Measurements from ENCODE around the gene OTOS. TPM values are rescaled to one million over a fixed set of nuclear protein-coding genes. Genes with fewer than 3 reads are reported as not detected.

Gene OTOS
- total RNA-seq, 2 experiments from 2014 or later: not detected

DNA sequence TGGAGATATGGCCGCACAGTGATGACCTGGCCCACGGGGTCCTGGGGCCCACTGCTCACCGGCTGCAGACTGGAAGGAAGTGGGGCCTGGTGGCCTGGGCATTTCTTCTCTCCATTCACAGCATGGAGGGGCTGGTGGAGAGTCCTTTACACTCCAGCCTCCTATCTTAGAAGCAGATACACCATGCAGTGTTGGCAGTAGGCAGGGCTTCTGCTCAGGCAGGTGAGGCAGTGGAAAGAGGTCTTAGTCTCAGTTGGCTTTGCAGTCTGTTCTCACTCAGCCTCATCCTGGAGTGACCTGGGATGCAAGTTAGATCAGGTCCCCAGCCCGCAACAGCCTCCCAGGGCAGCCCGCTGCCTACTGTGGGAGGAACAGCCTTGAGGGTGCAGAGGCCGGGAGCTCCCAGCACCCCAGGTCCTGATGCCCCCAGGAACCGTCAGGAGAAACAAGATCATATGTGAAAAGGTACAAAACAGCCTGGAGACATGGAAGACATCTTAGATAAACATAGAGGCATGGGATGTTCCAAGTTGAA, 45.8 kb upstream of the OTOS start:
- ChIA-PET POLR2A (no interaction called here), CTCF (no interaction called here)
- ATAC-seq (ENCODE audit: poor library complexity) (no peak), DNase-seq (no peak)
- Histone ChIP-seq H3K4me3 (ENCODE audit: low read length) (no peak overlapping the region), H3K36me3 (ENCODE audit: insufficient read depth, low read length) (no peaks in the 10 kb centered on the region), H3K27me3 (ENCODE audit: control insufficient read depth in 1 of 2, insufficient read depth in 2 of 2, low read length in 2 of 2) (peaks cover 0 to 7% of the 10 kb centered on the region in 2 experiments), H3K9me3 (ENCODE audit: control insufficient read depth in 1 of 2, insufficient read depth in 1 of 2, low read length in 2 of 2) (peaks cover 0 to 12% of the 10 kb centered on the region in 2 experiments), H3K4me1 (ENCODE audit: insufficient read depth, low read length) (no peaks in the 10 kb centered on the region), H3K27ac (ENCODE audit: low read depth in 1 of 2, low read length in 2 of 2) (no peak overlapping the region)
- Mint-ChIP-seq H3K36me3 (ENCODE audit: low read depth) (no peaks in the 10 kb centered on the region), H3K27ac (no peak overlapping the region), H3K27me3 (peaks cover 26% of the 10 kb centered on the region), H3K4me3 (no peak overlapping the region), H3K4me1 (ENCODE audit: low read depth) (no peaks in the 10 kb centered on the region), H3K9me3 (peaks cover 9% of the 10 kb centered on the region)
- intact Hi-C loops (cut with DNase I, micrococcal nuclease): no loop called here
- TF ChIP-seq, protein P1, sequence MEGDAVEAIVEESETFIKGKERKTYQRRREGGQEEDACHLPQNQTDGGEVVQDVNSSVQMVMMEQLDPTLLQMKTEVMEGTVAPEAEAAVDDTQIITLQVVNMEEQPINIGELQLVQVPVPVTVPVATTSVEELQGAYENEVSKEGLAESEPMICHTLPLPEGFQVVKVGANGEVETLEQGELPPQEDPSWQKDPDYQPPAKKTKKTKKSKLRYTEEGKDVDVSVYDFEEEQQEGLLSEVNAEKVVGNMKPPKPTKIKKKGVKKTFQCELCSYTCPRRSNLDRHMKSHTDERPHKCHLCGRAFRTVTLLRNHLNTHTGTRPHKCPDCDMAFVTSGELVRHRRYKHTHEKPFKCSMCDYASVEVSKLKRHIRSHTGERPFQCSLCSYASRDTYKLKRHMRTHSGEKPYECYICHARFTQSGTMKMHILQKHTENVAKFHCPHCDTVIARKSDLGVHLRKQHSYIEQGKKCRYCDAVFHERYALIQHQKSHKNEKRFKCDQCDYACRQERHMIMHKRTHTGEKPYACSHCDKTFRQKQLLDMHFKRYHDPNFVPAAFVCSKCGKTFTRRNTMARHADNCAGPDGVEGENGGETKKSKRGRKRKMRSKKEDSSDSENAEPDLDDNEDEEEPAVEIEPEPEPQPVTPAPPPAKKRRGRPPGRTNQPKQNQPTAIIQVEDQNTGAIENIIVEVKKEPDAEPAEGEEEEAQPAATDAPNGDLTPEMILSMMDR (IDR thresholded peaks at IDR 0.05): no peak

DNA sequence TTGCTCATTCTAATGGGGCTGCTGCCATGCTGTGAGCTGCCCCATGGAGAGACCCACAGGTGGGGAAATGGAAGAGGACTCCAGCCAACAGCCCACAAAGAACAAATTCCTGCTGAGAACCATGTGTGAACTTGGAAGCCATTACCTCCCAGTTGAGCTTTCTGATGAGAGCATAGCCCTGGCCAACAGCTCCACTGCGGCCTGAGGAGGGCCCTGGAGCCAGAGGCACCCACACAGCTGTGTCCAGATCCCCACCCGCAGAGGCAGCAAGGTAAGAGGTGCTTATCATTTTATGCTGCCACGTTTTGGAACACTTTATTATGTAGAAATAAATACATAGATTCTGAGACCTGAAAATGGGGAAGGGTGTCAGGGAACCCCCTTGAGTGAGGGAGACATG, 44.2 kb upstream of the OTOS start:
- no peak overlapping the region for H3K27ac Mint-ChIP-seq
- no peak for DNase-seq
- peaks cover 38% of the 10 kb centered on the region for H3K27me3 Mint-ChIP-seq
- H3K9me3 ChIP-seq (ENCODE audit: control insufficient read depth in 1 of 2, insufficient read depth in 1 of 2, low read length in 2 of 2): peaks cover 0 to 12% of the 10 kb centered on the region in 2 experiments
- ChIA-PET CTCF (no interaction called here), POLR2A (no interaction called here)
- H3K27ac ChIP-seq (ENCODE audit: low read depth in 1 of 2, low read length in 2 of 2): no peak overlapping the region
- peaks cover 0 to 4% of the 10 kb centered on the region in 2 experiments for H3K27me3 ChIP-seq (ENCODE audit: control insufficient read depth in 1 of 2, insufficient read depth in 2 of 2, low read length in 2 of 2)
- intact Hi-C loops (cut with DNase I, micrococcal nuclease): no loop called here
- no peak for ATAC-seq (ENCODE audit: poor library complexity)
- no peaks in the 10 kb centered on the region for H3K4me1 ChIP-seq (ENCODE audit: insufficient read depth, low read length)
- TF ChIP-seq, protein P1 (IDR thresholded peaks at IDR 0.05): no peak
- H3K4me3 ChIP-seq (ENCODE audit: low read length): no peak overlapping the region
- no peaks in the 10 kb centered on the region for H3K36me3 Mint-ChIP-seq (ENCODE audit: low read depth)
- H3K4me1 Mint-ChIP-seq (ENCODE audit: low read depth): no peaks in the 10 kb centered on the region
- H3K4me3 Mint-ChIP-seq: no peak overlapping the region
- H3K9me3 Mint-ChIP-seq: peaks cover 9% of the 10 kb centered on the region
- no peaks in the 10 kb centered on the region for H3K36me3 ChIP-seq (ENCODE audit: insufficient read depth, low read length)

DNA sequence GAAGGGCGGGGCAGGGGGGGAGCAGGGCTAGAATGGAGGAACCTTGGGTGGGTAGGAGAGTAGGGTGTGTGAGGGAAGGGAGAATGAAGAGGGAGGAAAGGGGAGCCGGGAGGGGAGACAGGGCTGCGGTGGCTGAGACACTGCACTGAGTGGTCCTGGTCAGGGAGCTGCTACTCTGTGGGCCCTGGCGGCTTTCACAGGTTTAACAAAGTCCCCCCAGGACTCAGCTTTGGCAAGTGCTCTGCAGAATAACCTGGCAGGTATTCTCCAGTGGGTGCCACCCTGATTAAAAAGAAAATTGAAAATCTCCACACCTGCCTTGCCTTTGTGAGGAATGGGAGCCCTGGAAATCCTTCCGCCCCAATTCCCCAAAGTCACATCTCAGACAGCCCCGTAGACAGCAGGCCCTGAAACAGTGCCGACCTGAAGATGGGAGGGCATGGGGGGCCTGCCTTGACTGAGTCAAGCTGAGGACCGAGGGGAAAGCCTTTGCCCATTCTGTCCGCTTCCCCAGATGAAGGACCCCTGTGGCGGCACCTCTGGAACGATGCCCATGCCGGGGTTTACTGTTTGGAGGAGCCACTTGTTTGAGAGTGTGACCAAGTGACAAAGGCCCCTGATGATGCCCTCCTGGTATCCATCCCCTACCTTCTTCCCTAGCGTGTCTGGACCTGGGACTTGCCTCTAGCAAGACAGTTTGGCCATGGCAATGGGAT, 43.6 kb upstream of the OTOS start:
- Histone ChIP-seq H3K27me3 (ENCODE audit: control insufficient read depth in 1 of 2, insufficient read depth in 2 of 2, low read length in 2 of 2) (peaks cover 0 to 4% of the 10 kb centered on the region in 2 experiments), H3K4me3 (ENCODE audit: low read length) (no peak overlapping the region), H3K36me3 (ENCODE audit: insufficient read depth, low read length) (no peaks in the 10 kb centered on the region), H3K4me1 (ENCODE audit: insufficient read depth, low read length) (no peaks in the 10 kb centered on the region), H3K27ac (ENCODE audit: low read depth in 1 of 2, low read length in 2 of 2) (no peak overlapping the region), H3K9me3 (ENCODE audit: control insufficient read depth in 1 of 2, insufficient read depth in 1 of 2, low read length in 2 of 2) (peaks cover 0 to 12% of the 10 kb centered on the region in 2 experiments)
- Mint-ChIP-seq H3K9me3 (peaks cover 9% of the 10 kb centered on the region), H3K36me3 (ENCODE audit: low read depth) (no peaks in the 10 kb centered on the region), H3K27me3 (peaks cover 38% of the 10 kb centered on the region), H3K27ac (no peak overlapping the region), H3K4me3 (no peak overlapping the region), H3K4me1 (ENCODE audit: low read depth) (no peaks in the 10 kb centered on the region)
- ATAC-seq (ENCODE audit: poor library complexity) (no peak), DNase-seq (no peak)
- intact Hi-C loops (cut with DNase I, micrococcal nuclease): no loop called here
- ChIA-PET POLR2A (no interaction called here), CTCF (no interaction called here)
- TF ChIP-seq, protein P1 (IDR thresholded peaks at IDR 0.05): no peak
